SH-SY5Y (cell line): ENCODE measurements around the gene SRSF2.

Source experiments
- GATA2 ChIP-seq: IDR thresholded peaks from 2 replicates; pipeline ENCODE4 v1.6.1; 2011; ENCODE audit warnings: mild to moderate bottlenecking, low read depth, low read length
- GATA3 ChIP-seq: IDR thresholded peaks from 2 replicates; pipeline ENCODE4 v1.6.1; 2011; ENCODE audit warnings: low read depth, mild to moderate bottlenecking, low read length, moderate library complexity

GRCh38 chr17:76702941-76703637 lies 34.0 kb downstream of the SRSF2 start:
- TF ChIP-seq GATA2: no peak
- TF ChIP-seq GATA3: no peak
